Peyer's patch (tissue), 4 donors: Measurements from ENCODE around the gene ETV6.

Experiments
- POLR2A ChIP-seq, 2 donors: fragments of 450-650 bp; IDR thresholded peaks; one replicate each; pipeline ENCODE4 v1.5.1; 2017; ENCODE audit warnings: antibody characterized with exemption in 2 of 2, mild to moderate bottlenecking in 2 of 2, moderate library complexity in 2 of 2
- TF ChIP-seq, protein P1 (sequence below), 6 experiments: fragments of 450-650 bp in 4 of 6; fragments of 200-600 bp in 2 of 6; sonication (generic) in 1 of 6; IDR thresholded peaks; one replicate each; pipeline ENCODE4 v1.5.1; 2017 to 2019; ENCODE audit warnings: antibody characterized with exemption in 6 of 6, mild to moderate bottlenecking in 3 of 6, moderate library complexity in 1 of 6

DNA sequence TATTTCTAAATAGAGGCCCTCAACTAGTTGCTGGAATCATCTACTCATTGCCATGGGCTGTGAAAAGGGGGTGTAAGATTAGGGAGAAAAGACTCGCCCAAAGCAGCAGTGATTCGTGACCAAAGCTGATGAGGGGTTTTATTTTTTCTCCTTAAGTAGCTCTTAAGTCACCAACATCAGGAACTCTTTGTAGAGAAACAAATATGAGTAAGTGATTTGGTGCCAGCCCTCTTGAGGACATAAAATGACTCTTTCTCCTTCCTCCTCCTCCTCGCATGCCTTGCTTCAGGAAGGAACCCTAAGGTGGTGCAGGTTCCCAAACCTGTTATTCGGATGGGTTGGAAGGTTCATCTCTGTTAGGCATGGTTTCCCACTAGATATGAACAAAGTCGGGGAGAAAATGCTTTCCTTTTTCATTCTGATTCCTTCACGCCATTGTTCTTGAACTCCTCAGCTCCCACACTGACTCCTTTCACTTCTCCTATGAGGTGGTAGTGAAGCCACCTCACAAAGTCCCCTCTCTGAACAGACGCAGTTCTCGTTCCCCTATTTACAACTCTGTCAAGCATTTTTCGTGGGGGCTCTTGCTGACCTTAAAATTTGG lies 113.4 kb downstream of the ETV6 start:
- TF ChIP-seq, protein P1, sequence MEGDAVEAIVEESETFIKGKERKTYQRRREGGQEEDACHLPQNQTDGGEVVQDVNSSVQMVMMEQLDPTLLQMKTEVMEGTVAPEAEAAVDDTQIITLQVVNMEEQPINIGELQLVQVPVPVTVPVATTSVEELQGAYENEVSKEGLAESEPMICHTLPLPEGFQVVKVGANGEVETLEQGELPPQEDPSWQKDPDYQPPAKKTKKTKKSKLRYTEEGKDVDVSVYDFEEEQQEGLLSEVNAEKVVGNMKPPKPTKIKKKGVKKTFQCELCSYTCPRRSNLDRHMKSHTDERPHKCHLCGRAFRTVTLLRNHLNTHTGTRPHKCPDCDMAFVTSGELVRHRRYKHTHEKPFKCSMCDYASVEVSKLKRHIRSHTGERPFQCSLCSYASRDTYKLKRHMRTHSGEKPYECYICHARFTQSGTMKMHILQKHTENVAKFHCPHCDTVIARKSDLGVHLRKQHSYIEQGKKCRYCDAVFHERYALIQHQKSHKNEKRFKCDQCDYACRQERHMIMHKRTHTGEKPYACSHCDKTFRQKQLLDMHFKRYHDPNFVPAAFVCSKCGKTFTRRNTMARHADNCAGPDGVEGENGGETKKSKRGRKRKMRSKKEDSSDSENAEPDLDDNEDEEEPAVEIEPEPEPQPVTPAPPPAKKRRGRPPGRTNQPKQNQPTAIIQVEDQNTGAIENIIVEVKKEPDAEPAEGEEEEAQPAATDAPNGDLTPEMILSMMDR (IDR thresholded peaks at IDR 0.05) = no peak
- no peak for TF ChIP-seq POLR2A (IDR thresholded peaks at IDR 0.05)
